ENCODE measurements around the gene CEP70.
"Not testable (repeated sequence)": the region's sequence is repeated elsewhere in the genome, so short reads cannot be mapped to it uniquely, and the experiment has no call there.

Gene CEP70

GRCh38 chr3:138511945-138512344 is 82.1 kb downstream of the CEP70 start:
- FAIRE-seq (no peak), DNase-seq (ENCODE audit: low spot score) (no peak)

DNA sequence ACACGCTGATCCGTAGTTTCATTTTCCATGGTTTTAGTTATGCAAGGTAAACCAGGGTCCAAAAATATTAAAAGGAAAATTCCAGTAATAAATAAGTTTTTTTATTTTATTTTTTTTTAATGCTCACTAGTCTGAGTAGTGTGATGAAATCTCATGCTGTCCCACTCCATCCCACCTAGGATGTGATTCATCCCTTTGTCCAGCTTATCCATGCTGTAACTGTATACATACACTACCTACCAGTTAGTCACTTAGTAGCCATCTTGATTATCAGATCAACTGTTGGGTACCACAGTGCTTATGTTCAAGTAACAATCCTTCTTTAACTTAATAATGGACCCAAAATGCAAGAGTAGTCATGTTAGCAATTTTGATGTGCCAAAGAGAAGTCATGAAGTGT is 84.5 kb downstream of the CEP70 start:
- FAIRE-seq = no peak
- peak; percentile 4 for DNase-seq (ENCODE audit: low spot score)

DNA sequence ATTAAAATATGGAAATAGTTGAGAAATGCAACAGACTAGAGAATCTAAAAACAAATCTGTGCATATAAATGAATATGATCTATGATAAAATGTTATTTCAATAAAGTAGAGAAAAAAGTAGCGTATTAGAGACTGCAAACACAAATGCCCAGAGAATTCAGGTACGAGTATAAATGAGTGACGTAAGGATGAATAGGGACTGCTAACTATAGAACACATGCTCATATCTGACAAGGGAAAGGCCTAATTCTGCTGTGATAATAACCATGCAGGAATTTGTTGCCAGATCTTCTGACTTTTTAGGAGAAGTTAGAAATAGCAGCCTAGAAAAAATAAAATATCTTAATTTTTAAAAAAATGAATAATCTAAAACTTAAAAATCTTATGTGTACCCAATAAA is 86.5 kb downstream of the CEP70 start:
- no peak for FAIRE-seq
- DNase-seq (ENCODE audit: low spot score) = no peak

- DNase-seq (ENCODE audit: low spot score) = no peak
- FAIRE-seq = no peak
Observed at GRCh38 chr3:138498991-138499390, 95.1 kb downstream of the CEP70 start.

DNA sequence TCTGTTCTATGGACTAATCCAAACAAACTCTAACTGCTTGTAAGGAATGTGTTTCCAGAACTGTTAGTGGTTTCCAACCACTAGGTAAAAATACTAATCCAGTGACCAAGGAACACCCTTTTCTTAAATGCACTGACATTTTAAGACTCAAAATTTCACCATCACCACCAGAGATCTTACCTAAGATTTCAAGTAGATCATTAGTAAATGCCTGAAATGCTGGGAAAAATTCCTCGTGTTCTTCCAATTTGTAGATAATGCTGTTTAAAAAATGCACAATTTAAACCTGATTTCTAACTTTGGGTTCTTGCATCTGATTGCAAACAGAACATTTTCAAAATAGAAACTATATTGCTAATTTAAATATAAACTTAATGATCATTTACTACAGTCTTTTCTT is 96.2 kb downstream of the CEP70 start:
- FAIRE-seq = no peak
- no peak for DNase-seq (ENCODE audit: low spot score)

DNA sequence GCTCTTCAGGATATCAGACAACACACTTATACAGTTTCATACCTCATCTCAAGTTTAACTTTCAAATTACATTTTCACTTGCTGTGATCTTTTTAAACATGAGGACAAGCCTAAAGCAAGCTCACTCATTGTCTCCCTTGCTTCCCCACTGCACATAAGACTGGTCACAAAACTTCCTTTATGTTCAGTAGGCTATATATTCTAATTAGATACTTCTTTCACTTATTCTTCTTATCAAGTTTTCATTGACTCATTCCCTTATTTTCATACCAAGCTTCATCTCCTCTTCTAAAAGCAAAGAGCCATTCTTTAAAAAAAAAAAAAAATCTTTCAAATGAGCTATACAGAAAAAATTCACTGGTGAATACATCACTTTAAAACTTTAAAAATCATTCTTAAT is 97.0 kb downstream of the CEP70 start:
- DNase-seq (ENCODE audit: low spot score) (no peak), FAIRE-seq (no peak)

DNA sequence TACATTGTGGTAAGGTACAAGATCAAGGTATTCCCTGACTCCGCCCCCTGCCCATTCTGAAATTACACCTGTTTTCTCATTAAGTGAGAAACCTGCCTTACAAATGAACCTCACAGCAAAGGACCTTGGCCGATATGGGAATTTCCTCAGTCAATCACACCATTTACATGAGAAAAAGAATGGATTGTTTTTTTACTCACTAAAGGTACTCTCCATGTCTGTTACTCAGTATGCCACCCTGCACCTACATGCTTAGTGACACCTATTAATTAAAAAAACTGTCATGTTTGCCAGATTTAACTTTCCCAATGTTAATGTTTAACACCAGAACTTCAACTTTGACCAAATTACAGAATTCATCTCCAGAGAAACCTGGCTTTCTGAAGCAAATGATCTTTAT is 97.6 kb downstream of the CEP70 start:
- DNase-seq (ENCODE audit: low spot score) = no peak
- no peak for FAIRE-seq

- DNase-seq (ENCODE audit: low spot score); FAIRE-seq: not testable (repeated sequence)
Observed at GRCh38 chr3:138495638-138496037, 98.4 kb downstream of the CEP70 start.

- FAIRE-seq = no peak
- DNase-seq (ENCODE audit: low spot score) = no peak
Observed at GRCh38 chr3:138494607-138494929, 99.5 kb downstream of the CEP70 start.

DNA sequence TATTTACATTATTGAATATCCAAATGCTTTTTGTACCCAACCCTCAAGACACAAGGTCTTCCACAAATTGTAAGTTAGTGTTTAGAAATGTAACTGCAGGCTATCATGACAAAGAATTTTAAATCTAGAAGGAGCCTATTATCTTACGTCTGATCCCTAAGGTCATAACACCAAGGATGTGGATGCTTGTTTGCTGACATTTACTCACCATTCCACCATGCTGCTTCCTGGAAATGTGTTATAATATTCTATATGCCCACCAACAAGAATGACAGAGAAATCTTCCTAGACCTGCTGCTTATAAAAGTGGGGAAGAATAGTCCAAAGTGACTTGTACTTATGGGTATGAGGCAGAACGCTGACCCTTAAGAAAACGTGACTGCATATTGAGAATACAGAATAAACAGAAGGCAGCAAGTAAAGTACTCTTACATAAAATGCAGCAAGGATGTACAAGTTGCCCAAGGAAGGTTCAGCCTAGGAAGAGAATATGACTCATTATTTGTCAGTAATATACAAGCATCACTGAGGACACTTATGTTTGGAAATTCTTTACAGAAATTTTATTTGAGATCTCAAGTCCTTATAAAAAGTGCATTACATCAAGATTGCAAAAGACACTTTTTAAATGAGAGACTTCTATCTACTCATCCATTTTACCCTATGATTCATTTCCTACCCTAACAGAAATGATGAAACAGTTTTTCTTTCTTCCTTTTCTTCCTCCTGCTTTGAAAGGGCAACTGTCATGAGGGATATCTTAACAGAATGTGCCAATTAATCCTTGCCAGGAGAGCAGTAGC is 100.1 kb downstream of the CEP70 start:
- FAIRE-seq = peak; percentile 58
- DNase-seq (ENCODE audit: low spot score) = peak; percentile 52

DNA sequence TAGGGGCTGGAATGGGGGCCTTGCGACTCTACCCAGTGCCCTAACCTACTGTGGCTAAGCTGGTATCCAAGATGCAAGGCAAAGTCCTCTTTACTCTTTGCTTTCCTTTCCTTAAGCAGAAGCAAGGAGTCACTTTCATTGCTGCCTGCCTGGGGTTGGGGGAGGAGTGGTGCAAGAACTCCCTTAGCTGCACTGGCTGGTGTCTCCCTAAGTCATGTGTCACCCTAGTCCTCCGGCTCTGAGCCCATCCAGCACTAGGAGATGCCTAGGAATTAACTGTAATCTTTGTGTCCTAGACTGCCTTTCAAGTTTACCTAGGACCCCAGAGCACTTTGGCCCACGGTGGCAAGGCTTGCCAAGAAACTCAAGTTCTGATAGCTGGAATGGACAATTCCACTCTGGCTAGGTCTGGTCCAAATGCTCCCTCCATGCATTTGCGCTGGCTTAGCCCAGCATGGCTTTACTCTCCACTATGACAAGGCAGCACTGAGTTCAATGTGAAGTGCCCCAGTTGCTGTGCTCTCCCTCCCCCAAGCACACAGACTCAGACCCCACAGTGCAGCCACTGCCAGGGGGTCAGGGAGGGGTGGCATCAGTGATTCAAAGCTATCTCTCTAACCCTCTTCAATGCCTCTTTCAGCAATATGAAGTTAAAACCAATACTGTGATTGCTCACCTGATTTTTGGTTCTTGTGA is 100.9 kb downstream of the CEP70 start:
- FAIRE-seq = no peak

GRCh38 chr3:138491971-138492370 is 102.1 kb downstream of the CEP70 start:
- FAIRE-seq (no peak), DNase-seq (ENCODE audit: low spot score) (no peak)

More for the DNA sequence above, 100.9 kb downstream of the CEP70 start:
- no peak for DNase-seq (ENCODE audit: low spot score)

DNA sequence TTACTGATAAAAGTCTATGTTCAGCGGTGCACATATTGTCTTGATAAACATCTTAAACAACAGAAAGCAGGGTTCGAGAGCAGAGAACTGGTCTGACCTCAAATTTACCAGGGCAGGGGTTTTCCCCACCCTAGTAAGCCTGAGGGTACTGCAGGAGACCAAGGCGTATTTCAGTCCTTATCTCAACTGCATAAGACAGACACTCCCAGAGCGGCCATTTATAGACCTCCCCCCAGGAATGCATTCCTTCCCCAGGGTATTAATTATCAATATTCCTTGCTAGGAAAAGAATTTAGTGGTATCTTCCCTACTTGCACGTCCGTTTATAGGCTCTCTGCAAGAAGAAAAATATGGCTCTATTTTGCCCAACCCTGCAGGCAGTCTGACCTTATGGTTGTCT is 107.5 kb downstream of the CEP70 start:
- DNase-seq (ENCODE audit: low spot score); FAIRE-seq: not testable (repeated sequence)

DNA sequence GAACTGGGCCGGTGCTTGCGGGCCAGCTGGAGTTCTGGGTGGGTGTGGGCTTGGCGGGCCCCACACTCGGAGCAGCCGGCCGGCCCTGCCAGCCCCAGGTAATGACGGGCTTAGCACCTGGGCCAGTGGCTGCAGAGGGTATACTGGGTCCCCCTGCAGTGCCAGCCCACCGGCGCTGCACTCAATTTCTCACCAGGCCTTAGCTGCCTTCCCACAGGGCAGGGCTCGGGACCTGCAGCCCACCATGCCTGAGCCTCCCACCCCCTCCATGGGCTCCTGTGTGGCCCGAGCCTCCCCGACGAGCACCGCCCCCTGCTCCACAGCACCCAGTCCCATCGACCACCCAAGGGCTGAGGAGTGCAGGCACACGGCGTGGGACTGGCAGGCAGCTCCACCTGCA is 109.4 kb downstream of the CEP70 start:
- FAIRE-seq; DNase-seq (ENCODE audit: low spot score): not testable (repeated sequence)

DNA sequence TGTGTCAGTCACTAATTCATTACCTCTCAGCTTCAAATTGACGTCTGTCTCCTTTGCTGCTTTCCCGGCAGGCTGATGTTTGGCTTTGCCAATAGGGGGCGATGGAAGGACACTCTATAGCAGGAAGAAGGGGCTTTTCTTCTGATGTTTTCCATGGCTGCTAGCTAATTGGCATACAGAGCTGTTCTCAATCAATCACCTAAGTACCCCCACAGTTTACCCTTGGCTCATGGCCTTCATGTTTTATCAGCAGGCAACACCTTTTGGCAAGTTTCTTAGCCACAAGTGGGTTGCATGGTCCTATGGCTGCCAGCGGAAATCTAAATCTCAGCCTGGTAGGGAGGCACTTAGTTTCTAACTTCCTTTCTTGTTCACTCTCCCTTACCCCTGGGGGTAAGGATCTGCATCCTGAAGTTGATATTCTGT is 114.6 kb downstream of the CEP70 start:
- DNase-seq (ENCODE audit: low spot score) = peak; percentile 56
- peak; percentile 65 for FAIRE-seq

- FAIRE-seq = no peak
- no peak for DNase-seq (ENCODE audit: low spot score)
Observed at GRCh38 chr3:138477801-138478200, 116.3 kb downstream of the CEP70 start.

DNA sequence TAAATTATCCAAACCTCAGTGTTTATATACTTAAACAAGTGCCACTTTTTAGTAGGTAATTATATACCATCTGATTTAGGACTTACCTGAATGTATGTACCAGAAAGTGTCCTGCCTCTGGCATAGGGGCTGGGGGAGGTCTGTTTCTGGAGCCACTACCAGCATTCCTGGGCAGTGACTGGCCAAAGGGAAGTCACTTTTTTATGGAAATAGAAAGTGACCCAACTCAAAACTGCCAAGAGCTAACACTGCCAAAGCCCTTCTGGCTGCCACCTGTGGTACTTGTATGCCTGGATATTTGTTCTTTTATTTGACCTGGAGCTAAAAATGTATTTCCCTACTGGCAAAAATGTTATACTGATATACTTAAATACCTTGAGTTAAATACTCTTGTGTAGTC is 116.9 kb downstream of the CEP70 start:
- no peak for DNase-seq (ENCODE audit: low spot score)
- FAIRE-seq = no peak

GRCh38 chr3:138476526-138476925 is 117.5 kb downstream of the CEP70 start:
- no peak for FAIRE-seq

DNA sequence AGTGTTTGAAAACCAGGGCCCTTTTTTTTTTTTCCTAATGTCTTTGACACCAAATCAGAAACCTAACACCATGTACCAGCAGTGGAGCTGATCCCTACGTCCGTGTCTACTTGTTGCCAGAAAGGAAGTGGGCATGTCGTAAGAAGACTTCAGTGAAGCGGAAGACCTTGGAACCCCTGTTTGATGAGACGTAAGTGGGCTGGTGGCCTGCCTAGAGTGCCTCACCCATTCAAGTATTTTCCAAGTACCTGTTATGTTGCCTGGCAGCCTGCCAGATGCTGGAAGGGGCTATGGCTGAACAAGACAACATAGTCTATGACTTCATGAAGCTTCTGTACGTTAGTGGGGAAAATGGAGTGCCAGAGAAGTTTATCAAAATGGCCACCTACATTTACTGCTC is 119.9 kb downstream of the CEP70 start:
- DNase-seq (ENCODE audit: low spot score) (no peak), FAIRE-seq (no peak)

More at GRCh38 chr3:138476526-138476925, 117.5 kb downstream of the CEP70 start:
- no peak for DNase-seq (ENCODE audit: low spot score)

GRCh38 chr3:138473391-138473790 is 120.7 kb downstream of the CEP70 start:
- DNase-seq (ENCODE audit: low spot score) = no peak
- no peak for FAIRE-seq

DNA sequence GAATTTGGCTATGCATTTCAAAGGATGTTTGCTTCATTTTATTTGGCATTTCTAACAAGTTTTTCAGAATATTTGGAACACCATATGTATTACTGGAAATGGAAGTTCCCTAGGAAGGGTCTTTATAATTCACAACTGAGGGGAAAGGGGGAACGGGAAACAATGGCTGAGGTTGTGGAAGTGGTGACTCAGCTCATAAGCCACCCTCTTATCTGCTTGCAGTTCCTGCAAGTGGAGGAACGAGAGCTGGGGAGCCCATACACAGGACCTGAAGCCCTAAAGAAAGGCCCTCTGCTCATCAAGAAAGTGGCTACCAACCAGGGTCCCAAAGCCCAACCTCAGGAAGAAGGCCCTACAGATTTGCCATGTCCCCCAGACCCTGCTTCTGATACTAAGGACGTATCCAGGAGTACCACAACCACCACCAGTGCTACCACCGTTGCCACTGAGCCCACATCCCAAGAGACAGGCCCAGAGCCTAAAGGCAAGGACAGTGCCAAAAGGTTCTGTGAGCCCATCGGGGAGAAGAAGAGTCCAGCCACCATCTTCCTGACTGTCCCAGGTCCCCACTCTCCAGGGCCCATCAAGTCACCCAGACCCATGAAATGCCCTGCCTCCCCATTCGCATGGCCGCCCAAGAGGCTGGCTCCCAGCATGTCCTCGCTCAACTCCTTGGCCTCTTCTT is 121.8 kb downstream of the CEP70 start:
- FAIRE-seq (no peak), DNase-seq (ENCODE audit: low spot score) (no peak)

DNA sequence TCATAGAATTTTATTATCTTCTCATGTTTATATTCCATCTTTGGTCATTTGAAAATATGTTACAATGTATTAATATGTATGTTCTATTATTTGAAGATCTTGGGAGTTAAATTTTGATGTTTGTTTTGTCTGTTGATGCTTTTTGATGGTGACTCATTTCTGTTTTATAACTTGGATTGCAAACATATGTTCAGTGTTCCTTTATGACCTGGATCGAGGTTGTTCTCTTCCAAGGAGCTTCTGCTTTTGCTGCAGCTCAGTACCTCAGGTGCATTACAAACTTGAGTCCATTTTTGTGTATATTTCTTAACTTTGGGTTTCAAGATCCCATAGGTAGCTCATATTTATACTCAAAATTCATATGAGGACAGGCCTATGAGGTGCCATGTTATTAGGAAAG is 122.6 kb downstream of the CEP70 start:
- FAIRE-seq = no peak
- DNase-seq (ENCODE audit: low spot score) = no peak

Measured in RCC 7860 (cell line).